HG02885 (cell line): Measurements from ENCODE around the gene CRACR2B.

Source experiments
- ATAC-seq: cut with Tn5 transposase; IDR thresholded peaks from one replicate; pipeline ENCODE4 v1.9.1; 2021; ENCODE audit warnings: mild to moderate bottlenecking; ENCODE audit not compliant: unreplicated experiment, poor library complexity

Gene CRACR2B

DNA sequence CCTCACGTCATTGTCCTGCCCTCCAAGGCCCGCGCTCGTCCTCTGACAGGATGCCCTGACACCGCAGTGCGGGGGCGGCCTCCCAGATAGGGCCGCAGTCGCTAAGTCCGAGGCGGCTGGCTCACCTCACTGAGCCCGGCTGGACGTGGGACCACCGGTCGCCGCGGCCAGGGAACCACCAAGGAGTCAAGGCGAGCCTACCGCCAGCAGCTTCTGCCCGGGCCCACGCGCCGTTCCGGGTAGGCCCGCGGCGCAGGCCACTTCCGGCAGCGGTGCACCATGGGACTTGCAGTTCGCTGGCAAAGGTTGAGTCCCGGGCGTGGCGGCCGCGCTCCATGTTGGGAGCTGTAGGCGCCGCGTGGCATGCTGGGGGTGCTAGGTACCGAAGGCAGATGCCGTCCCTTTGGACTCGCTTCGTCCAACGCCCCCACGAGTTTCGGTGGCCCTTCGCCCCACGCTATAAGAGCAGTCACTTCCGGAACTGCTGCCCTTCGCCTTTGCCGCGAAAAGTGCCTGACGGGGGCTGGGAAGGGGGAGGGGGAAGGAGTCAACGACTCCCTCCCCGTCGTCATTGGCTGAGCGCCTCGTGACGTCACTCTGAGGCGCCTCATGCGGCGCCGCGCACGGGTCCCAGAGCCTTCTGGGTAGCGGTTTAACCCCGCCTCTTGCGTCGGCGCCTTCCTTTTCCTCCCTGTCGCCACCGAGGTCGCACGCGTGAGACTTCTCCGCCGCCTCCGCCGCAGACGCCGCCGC, 18.3 kb upstream of the CRACR2B start, which contains the start of gene RPLP2:
RPLP2 (plus strand) TSS at position 681 of the 753 bp plus-strand sequence. CDS start 268 bp downstream, outside the sequence.
- ATAC-seq = peak; percentile 74

DNA sequence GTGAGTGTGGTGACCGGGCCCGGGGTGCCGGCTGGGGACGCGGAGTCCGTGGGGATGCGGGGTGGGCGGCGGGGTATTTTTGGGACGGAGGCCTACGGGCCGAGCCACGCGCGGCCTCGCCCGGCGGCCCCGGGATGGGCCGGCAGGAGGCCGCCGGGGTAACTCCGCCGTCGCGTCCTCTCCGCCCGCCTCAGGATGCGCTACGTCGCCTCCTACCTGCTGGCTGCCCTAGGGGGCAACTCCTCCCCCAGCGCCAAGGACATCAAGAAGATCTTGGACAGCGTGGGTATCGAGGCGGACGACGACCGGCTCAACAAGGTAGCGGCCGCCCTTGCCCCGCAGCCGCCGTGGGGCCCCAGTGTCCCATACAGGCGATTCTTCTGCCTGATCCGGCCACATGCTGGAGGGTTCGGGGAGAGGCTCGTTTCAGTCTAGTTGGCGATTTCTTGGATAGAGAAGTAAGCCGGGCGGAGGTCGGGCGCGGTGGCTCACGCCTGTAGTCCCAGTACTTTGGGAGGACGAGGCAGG, 17.6 kb upstream of the CRACR2B start:
- no peak for ATAC-seq

DNA sequence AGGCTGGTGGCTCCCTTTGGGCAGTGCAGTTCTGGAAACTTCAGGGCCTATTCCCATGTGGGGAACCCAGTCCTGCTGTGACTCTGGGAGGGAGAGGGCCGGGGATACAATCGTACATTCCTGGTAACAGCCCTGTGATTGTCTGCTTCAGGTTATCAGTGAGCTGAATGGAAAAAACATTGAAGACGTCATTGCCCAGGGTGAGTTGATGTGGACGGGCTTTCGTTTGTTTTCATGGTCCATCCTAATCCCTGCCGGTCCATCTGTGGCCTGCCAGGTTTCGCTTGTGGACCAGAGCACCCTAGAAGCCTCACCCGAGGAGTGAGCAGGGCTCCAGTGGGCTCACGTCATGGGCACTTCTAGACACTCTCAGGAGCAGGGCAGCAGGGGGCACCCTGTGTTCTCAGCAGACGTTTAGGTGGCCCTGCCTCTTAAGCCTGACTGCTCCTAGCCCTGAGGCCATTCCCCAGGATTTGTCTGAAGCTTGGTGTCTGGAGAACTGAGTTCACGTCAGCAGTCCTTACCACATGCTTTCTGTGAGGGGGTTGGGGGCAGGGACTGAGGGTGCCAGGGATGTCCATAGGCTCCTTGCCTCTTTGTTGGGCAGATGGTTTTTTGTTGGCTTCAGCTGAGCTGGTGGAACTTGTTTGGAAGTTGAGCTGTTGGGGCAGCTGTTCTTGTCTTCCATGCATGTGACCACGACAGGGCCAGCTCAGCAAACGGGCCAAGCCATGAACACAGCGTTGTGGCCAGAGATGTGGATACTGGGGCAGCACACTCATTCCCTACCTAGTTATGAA, 16.1 kb upstream of the CRACR2B start:
- no peak for ATAC-seq

DNA sequence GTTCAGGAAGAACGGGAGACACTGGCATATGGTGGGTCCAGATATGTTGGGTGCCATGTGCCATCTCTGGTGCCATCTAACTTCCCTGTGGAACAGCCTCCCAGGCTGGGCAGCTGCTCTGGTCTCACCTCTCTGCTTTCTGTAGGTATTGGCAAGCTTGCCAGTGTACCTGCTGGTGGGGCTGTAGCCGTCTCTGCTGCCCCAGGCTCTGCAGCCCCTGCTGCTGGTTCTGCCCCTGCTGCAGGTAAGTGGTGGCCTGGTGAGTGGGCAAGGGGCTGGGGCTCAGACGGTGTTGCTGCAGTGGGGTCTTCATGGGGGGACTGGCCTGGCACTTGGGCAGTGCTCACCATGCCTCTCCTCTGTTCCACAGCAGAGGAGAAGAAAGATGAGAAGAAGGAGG, 15.3 kb upstream of the CRACR2B start:
- no peak for ATAC-seq

DNA sequence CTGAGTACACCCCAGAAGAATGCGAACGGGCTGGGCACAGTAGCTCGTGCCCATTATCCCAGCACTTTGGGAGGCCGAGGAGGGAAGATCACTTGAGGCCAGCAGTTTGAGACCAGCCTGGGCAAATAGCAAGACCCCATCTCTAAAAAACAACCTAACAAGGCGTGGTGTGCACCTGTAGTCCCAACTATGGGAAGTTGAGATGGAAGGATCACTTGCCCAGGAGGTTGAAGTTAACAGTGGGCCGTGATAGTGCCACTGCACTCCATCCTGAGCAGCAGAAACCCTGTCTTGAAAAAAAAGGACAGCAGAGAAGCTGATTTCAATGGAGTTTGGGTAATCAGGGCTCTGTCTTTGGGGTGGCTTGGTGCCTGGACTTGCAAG, 14.7 kb upstream of the CRACR2B start:
- ATAC-seq = no peak

DNA sequence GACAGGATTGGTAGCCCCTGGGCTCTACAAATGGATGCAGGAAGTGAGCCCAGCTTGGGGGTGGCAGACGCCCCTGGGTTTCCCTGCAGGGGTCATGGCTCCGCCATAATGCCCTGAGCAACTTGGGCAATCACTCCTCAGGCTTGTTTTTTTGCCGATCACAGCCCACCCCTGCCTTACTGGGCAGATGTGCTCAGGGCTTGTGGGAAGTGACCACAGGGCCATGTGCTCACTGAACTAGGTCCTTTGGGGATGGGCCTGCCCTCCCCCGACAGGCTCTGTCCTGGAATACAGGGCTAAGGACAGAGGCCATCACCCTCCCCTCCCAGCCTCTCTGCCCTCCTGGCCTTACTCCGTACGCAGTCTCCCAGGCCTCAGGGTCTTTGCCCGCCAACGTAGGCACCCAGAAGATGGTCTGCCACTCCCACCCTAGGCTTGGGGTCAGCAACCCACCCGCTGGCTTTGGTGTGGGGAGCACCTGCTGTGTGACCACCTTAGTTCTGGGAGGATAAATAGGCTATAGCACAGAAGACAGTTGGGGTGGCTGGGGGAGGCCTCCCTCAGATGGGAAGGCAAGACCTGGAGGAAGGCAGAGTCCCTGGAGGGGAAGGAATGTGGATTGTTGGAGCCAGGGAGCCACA, 14.1 kb upstream of the CRACR2B start:
- no peak for ATAC-seq

DNA sequence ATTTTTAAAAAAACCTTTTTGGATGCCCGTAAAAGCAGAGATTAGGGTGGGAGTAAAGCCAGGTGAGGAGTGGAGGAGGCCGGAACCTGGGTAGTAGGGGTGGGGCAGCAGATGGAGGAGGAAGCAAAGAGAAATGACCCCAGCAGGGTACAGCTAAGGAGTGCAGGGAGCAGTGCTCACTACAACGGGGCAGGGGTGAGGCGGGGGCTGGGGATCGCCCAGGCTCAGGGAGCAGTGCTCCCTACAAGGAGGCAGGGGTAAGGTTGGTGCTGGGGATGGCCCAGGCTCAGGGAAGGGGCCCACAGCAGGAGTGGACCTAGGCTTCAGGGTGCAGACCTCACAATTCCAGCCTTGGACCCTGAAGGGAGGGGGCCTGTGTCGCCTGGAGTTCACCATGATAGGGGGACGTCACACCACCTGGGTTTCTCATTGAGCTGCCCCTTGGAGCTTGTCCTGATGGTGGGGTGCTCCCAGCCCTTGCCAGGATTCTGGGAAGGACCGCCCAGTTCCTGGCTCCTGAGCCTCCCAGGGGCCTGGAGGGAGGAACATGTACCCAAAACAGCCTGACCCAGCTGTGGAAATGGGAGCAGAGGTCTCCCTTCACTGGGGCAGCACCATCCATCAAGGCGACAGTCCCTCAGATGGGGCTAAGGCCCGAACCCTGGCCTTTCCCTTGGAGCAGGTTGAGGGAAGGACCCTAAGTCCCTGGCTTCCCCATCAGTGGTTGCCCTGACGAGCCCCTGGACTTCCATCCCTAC, 11.9 kb upstream of the CRACR2B start:
- ATAC-seq = no peak

DNA sequence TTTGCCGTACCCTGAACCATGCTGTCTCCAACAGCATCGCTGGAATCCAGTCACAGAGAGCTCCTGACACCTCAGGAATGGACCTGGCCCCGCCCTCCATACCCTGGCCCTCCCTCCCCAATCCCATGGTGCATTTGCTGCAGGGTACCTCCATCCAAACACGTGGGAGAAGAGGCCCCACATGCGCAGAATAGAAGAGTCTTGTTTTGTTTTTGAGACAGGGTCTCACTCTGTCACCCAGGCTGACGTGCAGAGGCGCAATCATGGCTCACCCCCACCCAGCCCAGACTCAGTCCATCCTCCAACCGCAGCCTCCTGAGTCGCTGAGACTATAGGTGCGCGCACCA, 11.3 kb upstream of the CRACR2B start:
- no peak for ATAC-seq

DNA sequence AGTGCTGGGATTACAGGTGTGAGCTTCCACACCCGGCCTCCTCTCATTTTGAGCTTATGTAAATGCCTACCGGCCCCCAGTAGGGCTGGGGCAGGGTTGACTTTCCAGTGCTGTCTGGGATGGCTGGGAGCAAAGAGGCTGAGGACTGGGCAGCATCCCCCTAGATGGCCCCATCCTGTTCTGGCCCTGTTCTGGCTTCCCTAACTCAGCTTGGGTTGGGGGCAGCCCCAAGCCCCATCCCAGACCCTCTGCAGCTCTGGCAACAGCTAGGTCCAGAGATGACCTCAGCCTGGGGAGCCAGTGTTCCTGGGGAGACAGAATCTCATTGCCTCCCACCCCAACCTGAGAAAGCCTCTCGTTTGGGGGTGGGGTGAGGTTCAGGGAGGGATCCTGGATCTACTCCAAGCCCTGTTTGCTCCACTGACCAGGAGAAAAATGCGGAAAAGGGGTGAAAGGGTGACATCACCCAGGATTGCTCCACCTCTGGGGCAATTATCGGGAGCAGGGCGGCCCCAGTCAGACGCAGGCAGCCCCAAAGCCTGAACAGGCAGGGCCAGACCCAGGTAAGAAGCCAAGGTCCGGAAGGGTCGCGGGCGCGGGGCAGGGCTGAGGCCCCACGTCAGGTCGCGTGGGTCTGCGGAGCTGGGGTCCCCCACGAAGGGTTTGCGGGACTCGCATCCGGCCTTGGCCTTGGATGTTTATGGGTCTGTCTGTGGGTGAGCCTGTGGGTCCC, 9.2 kb upstream of the CRACR2B start, which contains the start of gene PNPLA2:
PNPLA2 (plus strand) TSS at position 519 of the 733 bp plus-strand sequence. CDS start 805 bp downstream, outside the sequence.
- no peak for ATAC-seq

DNA sequence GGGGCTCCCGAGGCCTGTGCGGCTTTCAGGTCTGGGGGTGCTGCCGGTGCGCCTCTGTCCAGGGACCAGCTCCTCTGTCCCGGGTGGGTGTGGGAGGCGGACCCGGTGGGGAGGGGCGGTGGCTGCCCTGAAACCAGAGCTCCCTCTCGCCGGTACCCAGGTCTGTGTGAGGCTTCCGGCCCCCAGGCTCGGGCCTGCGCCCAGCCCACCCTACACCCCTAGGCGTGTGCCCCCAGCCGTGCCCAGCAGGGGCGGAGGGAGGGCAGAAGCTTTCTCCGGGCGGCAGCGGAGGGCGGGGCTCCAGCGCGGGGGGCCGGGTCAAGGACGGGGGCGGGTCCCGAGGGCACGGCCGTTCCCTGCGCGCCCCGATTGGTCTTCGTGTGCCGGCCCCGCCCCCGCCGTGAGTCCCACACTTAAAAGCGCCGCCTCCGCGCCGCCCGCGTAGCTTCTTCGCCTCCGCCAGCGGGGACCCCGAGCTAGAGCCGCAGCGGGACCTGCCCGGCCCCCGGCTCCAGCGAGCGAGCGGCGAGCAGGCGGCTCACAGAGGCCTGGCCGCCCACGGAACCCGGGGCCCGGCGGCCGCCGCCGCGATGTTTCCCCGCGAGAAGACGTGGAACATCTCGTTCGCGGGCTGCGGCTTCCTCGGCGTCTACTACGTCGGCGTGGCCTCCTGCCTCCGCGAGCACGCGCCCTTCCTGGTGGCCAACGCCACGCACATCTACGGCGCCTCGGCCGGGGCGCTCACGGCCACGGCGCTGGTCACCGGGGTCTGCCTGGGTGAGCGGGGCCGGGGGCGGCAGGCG, 8.4 kb upstream of the CRACR2B start:
- peak; percentile 70 for ATAC-seq

DNA sequence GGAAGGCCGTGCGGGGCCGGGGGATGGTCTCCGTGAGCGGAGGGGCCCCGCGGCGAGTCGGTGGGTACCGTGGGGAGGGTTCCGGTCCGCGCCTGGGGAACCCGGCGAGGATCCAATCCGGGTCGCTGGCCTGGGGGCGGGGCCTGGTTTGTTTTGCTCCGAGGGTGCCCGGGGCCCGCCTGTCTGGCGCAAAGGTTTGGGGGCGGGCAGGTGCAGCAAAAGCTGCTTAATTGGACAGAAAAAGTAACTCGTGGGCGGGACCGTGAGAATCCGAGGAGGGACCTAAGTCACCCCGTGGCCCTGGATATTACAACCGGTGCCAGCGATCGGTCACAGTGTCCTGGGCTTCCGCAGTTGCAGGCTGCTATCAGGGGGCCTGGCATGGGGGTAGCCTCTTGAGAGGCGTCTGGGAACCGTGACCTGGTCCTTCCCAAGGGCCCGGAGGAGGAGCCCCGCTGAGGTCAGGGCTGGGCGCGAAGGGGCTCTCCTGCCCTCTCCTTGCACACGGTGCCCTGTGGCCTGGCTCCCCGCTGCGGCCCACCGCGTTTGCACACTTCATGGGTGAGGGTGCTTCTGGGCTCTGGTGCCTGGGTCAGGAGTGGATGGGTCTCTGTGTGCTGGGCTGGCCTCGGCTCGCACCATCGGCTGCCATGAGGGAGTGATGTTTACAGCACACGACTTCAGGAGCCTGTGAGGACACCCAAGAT, 7.6 kb upstream of the CRACR2B start:
- peak; percentile 69 for ATAC-seq

DNA sequence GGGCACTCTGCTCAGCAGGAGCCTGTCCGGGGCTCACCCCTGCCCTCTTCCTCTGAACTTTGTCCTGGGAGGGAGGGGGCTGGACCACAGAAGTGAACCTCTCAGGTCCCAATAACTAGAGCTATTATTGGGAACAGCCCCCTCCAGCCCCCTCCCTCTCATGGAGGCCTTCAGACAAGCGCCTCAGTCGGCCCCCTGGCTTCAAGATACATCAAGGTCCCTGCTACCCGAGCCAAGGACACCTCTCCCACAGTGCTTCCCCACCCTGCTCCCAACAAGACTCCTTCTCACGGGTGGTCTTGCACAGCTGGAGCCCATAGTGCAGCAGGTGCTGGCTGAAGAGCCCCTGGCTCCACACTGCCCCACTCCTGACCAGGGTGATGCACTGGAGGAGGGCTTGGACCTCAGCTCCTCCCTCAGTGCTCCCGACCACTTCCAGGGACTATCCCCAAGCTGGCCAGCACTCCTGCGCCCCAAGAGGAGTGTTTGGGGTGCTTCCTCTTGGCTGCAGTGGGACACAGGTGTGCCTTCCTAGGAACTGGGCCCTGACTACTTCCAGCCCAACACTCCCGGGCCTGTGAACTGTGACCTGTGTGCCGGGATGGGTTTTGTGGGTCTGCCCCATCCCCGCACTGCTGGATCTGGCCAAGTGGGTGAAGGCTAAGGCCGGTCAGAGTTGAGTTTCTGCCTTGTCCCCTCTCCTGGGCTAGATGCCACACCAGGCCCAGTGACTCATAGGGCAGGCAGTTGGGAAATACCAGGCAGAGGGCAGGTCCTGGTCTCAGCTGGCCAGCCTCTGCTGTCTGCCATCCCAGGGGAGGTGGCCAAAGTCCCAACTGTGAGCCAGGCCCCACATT, 6.8 kb upstream of the CRACR2B start:
- no peak for ATAC-seq

DNA sequence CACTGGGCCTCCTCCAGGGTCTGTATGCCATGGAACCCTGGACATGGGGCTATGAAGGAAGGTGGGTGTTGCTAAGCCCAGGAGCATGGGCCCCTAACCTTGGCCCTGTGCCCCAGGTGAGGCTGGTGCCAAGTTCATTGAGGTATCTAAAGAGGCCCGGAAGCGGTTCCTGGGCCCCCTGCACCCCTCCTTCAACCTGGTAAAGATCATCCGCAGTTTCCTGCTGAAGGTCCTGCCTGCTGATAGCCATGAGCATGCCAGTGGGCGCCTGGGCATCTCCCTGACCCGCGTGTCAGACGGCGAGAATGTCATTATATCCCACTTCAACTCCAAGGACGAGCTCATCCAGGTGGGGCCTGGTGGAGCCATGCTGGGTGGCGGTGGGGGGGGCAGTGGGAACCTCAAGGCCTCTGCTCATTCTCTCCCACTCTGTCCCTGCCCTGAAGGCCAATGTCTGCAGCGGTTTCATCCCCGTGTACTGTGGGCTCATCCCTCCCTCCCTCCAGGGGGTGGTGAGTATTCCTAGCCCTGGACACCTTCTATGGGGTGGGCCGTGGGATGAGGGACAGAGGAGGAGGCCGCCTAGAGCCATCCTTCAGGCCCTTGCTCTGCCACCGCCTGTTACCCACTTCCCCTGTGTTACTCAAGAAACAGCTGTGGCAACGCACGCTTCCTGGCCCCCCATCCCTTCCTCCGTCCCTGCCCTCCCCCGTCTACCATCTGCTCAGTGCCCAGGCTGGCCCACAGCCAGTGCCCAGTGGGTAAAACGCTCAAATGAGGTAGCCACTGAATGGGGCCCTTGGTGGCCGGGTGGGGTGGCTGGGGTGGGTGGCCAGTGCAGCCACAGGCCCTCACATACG, 6.0 kb upstream of the CRACR2B start:
- no peak for ATAC-seq

DNA sequence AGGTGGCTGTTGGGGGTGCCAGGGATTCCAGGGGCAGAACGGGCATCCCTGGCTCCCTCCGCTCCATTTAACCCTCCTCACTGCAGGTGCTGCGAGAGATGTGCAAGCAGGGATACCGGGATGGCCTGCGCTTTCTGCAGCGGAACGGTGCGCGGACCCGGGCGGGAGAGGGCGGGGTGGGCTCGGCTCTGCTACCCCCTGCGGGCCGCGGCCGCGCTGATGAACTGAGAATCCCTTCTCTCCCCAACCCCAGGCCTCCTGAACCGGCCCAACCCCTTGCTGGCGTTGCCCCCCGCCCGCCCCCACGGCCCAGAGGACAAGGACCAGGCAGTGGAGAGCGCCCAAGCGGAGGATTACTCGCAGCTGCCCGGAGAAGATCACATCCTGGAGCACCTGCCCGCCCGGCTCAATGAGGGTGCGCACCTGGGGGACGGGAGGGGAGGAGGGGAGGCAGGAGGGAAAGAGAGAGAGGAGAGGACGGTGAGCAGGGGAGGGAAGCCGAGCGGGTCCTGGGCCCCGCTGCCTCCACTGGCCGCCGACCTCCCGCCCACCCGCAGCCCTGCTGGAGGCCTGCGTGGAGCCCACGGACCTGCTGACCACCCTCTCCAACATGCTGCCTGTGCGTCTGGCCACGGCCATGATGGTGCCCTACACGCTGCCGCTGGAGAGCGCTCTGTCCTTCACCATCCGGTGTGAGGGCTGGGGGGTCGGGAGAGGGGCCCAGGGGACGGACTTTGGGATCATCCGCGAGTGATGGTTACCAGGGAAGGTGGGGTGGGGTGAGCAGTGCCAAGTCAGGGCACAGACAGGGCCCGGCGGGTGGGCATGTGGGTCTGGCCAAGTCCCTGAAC, 4.1 kb upstream of the CRACR2B start:
- ATAC-seq = no peak

DNA sequence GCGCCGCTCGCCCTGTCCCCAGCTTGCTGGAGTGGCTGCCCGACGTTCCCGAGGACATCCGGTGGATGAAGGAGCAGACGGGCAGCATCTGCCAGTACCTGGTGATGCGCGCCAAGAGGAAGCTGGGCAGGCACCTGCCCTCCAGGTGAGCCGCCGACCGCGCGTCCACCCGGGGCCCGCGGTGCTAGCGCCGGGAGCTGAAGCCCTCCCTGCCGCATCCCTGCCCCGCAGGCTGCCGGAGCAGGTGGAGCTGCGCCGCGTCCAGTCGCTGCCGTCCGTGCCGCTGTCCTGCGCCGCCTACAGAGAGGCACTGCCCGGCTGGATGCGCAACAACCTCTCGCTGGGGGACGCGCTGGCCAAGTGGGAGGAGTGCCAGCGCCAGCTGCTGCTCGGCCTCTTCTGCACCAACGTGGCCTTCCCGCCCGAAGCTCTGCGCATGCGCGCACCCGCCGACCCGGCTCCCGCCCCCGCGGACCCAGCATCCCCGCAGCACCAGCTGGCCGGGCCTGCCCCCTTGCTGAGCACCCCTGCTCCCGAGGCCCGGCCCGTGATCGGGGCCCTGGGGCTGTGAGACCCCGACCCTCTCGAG, 3.3 kb upstream of the CRACR2B start:
- no peak for ATAC-seq
